SKM-1 treated with dmso at 0.1 percent for 144 hours (cell line): ENCODE data around the gene CCDC201.
A peak's percentile ranks its signal among the peaks of the same experiment; 100 is the strongest.

Experiments used
- DNase-seq: peaks from one replicate; lab custom pipeline; 2025; ENCODE audit not compliant: unreplicated experiment; lab: John Stamatoyannopoulos, UW

CCDC201 gene, protein sequence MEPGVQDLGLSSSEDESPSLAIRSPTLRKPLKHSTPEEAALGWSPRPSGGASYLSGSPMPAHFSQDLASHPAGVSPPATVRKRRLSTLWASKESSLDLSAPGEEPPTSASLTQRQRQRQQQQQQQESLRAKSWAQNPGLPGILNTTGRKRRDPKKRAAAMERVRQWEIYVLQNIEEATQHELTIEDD

DNA sequence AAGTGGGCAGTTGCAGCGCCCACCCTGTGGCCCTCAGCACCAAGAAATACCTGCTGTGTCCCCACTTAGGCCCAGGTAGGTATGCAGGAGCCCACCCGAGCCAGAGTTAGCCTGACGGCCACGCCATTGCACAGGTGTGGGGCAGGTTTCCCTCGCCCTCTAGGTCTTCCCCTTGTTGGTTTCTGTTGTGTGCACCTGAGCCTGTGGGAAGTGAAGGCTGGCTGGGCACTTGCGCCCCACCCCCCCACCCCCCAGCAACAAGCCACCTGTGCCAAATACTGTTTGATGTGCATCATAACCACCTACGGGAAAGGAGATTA, at the start of gene CCDC201:
CCDC201 (minus strand) TSS at position 48 of the 320 bp plus-strand sequence. CDS start 75 bp downstream, outside the sequence.
- no peak for DNase-seq

DNA sequence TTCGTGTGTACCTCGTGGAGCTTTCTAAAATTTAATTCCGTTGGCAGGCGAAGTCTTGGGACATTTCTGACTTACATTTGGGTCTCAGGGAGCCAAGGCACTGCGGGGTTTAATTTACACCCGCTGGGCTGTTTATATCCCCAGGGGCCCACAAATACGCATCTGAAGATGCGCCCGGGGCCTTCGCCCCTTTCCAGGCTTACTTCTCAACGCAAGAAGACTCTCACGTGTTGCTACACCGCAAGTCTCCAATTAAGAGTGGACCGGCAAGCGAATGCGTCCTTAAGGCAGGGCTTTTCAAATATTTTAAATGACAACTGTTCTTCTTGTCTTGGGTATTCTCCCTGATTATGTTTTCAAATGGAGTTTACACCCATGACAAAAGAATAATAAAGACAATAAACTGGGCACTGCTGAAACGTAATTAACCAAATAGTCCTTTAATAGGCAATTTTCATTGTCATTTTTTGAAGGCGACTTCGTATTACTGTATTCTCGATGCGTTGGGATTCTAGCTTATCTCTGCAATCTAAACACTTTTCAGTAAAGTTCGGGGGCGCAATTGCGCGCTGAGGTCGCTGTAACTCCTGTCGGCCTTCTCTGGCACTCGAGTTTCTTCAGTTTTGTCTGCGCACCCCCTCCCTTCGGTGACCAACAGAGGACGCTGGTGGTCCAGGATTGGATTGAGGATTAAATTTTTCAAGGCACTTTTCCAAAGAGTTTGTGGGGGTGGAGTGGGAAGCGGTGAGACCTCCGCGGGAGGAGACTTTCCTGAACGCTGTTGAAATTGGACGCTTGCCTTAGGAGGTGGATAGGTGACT, 49.0 kb upstream of the CCDC201 start:
- no peak for DNase-seq

DNA sequence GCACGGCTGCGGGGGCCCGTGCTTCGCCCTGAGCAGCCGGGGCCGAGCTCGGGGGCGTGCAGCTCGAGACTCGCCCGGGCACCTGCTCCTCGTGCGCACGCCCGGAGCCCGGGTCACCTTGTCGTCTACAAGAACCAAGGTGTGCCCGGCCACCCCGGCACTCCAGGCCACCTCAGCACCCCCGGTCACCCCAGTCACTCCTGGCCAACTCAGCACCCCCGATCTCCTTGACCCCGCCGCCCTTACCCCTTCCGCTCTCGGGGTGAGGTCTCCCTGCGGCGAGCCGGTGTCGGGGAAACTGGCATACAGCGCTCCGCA, 48.5 kb upstream of the CCDC201 start:
- no peak for DNase-seq

DNA sequence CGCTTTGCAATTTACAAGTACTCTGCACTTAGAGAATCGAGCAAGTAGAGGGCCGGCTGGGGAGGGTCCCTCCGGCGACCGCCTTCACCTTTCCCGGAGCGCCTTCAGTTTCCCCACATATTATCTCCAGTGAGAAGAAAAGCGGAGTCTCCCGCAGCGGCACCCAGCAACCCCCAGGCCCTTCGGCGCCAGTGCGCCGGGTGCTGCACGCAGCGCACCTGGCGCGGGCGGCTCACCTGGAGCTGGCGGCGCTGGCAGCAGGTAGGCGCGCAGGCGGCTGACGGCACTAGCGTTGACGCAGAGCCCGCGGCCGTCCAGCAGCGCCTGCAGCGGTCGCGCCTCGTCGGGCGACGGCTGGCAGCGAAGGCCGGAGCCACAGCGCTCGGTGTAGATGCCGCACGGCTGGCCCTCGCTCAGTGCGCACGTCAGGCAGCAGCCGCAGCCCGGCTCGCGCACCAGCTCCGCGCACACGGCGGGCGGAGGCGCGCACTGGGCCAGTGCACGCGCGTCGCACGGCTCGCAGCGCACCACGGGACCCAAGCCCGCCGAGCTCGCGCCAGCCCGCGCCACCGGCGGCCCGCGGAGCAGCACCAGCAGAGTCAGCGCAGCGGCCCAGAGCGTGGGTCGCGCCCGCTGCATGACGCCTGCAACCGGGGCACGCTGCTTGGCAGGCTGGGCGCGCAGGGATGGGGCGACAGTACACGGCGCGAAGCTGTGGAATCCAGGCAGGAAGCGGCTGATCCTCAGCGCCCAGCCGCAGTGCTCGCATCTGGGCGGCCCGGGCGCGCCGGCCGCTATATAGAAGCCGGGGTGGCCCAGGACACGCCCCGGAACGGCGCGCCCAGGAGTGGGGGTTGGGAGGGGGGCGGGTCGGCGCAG, 47.9 kb upstream of the CCDC201 start, which contains the start of gene IGFBP3:
IGFBP3 (minus strand) TSS at position 771 of the 879 bp plus-strand sequence; CDS start at position 639, 132 bp downstream.
- no peak for DNase-seq

DNA sequence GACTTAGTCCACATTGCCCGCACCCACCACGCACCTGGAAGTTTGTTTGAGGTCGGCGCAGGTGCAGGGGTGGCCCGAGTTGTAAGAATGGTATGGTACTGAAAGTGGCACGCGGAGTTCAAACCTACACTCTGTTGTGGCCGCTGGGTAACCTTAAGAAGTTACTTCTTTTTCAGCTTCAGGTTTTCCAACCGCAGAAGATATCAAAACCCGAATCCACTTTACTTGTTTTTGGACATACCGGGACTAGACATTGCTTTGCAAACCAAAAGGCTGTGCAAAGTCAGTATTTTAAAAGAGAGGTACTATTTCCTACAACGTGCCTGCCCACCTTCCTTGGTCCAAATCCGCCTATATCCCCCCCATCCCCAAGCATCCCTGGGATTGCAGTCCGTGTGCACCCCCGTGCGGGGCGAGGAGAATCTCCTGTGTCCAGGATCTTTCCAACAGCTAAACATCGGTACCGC, 47.1 kb upstream of the CCDC201 start:
- DNase-seq, result no peak

DNA sequence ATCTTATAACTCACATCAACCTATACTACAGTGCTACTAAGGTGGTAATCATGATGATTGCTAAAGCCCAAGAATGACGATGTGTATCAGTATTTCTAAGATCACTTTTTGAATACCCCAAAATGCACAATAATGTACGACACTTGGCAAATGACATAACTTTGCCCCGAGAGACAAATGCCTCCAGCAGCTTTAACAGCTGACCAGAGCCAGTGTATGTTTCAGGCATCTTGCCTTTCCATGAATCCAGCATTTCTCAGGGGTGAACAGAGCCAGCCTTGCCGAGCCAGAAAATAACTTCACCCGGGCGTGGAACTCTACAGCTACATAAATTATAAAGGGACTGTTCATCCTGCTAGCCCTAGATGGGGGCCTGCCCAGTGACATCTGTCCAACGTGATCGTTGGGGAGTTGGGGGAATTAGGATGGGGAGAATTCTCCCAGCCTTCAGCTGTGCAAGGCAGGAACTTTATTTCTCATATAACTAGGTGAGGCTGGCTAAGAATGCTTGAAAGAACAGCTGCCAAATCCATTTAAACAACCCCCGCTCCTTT, 46.4 kb upstream of the CCDC201 start:
- no peak for DNase-seq

DNA sequence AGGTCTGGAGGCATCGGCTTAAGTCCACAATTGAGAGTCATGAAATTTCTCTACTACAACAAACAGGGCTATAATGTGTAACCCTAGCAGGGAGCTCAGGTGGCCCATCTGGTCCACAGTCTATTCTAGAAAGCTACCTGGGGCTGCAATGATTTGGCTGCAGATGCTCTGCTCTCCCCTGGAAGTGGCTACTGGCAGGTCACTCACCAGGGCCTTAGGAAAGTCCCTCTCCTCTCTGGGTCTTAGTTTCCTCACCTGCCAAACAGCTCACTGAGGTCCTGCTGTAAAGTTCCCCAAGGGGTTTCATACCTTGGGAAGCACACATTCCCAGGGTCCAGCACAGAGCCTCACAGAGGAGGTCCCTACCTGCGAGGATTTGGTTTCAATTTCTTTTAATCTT, 45.7 kb upstream of the CCDC201 start:
- no peak for DNase-seq

DNA sequence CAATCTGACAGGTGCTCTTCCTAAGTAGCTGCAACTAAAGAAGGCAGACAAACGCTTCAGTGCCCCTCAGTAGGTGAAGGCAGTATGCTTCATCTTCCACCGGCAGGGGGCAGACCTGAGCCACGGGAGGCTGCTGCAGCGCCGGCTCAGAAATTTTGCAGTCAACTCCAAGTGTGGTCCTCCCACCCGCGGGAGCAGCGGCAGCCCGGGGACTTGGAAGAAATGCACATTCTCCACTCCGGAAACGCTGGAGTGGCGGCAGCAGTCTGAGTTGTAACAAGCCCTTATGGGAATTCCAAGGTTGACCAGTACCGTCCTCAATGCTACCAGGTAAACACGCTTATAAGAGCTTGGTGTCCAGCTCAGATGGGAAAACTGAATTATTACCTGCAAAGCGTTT, 44.8 kb upstream of the CCDC201 start:
- DNase-seq, result peak; percentile 55

DNA sequence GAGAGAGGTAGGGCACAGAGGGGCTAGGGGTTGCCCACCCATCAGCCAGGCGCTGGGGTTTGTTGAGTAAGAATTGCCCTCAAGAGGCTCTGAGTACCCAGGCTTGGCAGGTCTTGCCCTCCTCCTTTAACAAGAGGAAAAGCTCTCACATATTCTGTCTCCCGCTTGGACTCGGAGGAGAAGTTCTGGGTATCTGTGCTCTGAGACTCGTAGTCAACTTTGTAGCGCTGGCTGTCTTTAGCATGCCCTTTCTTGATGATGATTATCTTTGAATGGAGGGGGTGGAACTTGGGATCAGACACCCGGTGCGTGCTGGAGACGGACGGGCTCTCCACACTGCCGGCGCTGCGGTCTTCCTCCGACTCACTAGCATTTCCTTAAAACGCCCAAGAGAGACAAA, 44.2 kb upstream of the CCDC201 start:
- no peak for DNase-seq

DNA sequence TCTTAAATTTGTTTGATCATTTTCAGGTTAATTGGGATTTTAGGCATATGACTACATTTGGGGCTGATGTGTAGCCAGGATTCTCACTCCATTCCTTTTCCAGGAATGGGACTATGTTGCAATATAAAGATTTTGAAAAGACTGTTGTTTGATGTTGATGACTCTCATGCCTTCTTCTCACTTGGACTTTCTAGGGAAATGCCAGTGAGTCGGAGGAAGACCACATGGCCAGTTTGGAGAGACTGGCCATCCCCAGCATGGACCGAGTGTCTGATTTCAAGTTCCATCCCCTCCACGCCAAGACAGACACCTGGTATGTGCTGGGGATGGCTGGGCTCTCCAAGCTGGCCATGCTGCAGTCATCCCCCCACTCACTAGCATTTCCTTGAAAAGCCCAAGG, 42.7 kb upstream of the CCDC201 start:
- DNase-seq, result no peak

DNA sequence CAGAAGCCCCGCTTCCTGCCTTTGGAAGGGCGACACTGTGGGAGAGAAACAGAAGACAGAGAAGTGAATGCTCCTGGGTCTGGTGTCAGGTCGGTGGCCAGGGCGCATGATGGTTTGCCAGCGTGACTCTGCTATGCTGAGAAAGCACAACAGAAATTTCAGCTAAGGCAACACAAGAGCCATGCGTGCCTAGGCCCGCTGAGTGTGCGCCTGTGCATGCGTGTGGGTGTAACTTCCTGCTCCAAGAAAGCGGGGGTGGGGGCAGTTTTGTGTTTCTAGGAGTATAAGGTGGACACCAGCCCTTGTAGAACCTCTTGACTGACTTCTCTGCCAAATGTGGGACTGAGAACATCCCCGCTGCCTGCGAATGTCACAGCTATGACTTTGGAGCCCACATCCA, 42.0 kb upstream of the CCDC201 start:
- no peak for DNase-seq

DNA sequence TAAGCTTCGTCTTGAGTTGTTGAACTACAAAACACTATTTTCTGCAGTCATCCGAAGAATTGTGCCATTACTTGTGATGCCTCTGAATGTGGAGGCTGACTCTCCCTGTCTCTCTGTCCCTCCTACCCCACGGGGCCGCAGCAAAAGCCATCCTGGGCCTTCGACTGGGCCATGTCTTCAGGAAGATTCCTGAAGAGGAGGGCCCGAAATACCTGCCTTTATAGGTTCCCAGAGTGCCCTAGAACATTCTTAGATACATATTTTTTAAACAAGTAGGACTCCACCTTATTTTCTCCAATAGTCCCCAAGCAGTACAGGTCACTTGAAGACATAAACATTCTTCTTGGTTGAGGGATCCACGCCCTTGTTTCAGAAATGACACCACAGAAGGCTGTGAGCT, 40.1 kb upstream of the CCDC201 start:
- no peak for DNase-seq

DNA sequence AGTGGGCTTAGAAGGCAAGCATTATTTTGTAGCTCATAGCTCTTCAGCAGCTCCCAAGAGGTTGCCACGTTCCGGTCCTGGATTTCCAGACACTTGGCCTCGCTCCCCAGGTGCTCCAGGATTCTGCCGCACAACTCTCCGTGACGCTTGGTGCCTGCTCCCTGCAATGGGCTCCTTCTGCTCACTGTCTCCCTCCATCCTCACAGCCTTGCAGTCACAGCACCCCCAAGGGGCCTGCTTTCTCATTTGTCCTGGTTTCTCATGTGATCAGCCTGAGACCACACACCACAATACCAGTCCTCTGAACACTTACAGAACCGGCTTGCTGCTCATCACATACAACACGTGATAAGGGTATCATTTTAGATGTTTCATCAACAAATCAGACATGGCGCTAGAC, 38.4 kb upstream of the CCDC201 start:
- DNase-seq, result no peak

DNA sequence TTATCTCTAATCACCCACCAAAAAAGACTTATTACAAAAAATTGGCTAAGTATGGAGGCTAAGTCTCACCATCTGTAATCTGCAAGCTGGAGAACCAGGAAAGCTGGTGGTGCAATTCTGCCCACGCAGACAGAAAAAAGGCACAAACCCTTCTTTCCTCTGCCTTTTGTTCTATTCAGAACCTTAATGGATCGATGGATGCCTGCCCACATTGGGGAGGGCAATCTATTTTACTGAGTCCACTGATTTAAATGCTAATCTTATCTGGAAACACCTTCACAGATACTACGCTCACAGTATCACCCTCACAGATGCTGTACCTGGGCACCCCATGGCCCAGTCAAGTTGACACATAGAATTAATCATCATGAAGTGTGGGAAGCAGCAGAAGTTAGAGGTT, 38.0 kb upstream of the CCDC201 start:
- DNase-seq, result no peak

DNA sequence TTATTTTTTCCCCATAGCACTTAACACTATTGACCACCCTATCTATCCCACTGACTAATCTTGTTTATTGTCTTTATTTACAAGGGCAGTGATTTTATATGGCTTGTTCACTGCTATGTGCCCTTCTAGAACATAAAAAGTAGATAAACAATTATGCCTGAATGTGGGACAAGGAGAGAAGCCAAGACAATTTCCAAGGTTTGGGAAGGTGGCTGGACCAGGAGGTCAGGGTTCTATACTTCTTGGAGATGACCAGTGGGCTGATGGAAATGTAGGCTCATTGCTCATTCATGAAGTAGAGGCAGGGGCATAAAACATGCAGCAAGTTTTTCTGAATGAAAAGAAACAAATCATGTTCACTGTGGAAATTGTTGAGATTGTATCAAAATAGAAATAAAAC, 36.7 kb upstream of the CCDC201 start:
- no peak for DNase-seq

DNA sequence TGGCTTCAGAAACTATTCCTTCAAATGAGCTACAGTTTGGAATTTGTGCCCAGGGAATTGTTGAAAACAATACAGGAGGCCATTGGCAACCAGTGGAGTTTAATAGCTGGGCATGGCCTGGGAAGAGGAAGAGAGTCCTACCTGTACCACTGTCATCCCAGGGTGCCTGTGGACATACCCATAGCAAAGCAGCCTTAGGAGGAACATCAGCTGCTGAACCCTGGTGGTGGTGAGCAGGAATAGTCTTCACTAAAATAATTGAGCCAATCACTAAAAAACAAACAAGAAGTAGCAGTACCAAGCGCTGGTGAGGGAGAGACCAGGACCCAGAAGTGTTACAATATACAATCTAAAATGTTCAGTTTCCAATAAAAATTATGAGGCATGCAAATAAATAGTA, 29.9 kb upstream of the CCDC201 start:
- no peak for DNase-seq

DNA sequence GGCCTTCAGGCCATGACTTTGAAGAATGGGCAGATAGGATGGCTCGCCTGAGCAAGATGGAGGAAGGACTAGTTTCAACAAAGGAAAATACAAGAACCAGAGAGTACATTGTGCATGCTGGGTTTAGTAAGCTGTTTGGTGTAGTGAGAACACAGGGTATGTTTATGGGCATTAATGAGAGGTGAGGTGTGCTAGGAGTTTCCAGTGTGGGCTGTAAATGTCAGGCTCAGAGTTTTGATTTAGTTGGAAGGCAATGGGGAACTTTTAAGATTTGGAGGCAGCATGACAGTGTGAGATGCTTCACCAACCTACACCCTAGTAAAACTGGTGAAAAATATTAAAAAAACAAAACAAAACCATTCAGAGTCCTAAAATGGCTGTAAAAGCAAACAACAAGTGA, 28.7 kb upstream of the CCDC201 start:
- DNase-seq, result no peak

DNA sequence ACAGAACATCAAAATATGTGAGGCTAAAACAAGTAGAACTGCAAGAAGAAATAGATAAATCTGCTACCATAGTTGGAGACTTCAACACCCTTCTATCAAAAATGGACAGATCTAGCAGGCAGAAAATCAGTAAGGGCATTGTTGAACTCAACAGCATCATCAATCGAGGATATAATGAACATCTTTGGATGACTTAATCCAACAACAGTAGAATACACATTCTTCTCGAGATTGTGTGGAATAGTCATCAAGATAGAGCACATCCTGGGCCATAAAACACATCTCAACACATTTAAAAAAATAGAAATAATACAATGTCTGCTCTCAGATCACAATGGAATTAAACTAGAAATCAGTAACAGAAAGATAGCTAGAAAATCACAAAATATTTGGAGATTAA, 25.3 kb upstream of the CCDC201 start:
- no peak for DNase-seq

DNA sequence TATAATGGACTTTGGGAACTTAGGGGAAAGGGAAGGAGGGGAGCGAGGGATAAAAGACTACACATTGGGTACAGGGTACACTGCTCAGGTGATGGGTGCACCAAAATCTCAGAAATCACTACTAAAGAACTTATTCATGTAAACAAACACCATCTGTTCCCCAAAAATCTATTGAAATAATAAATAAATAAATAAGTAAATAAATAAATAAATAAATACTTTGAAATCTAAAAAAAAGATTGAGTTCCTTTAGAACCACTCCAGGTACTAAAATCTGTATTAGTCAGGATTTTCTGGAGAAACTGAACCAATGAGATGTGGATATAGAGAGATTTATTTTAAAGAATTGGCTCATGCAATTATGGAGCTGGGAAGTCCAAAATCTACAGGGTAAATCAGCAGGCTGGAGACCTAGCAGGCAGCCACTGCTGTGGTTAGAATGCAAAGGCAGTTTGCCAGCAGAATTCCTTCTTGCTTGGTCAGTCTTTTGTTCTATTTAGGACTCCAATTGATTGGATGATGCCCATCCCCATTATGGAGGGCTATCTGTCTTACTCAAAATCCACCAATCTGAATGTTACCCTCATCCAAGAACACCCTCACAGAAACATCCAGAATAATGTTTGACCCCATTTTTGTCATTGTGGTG, 24.3 kb upstream of the CCDC201 start:
- no peak for DNase-seq

DNA sequence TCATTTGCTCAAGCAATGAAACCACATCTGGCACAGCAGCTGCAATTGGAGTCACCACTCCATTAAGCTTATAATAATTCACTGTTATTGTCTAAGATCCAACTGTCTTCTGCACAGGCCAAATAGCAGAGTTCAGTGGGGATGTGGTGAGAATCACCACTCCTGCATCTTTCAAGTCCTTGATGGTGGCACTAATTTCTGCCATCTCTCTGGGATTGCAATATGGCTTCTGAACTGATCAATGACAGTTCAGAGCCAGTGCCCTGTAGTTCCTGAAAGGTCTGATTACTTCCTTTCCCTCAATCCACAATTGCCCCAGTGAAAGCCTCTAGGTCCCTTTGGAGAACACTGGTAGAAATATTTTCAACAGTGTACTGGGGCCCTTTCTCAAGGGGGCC, 21.8 kb upstream of the CCDC201 start:
- no peak for DNase-seq

DNA sequence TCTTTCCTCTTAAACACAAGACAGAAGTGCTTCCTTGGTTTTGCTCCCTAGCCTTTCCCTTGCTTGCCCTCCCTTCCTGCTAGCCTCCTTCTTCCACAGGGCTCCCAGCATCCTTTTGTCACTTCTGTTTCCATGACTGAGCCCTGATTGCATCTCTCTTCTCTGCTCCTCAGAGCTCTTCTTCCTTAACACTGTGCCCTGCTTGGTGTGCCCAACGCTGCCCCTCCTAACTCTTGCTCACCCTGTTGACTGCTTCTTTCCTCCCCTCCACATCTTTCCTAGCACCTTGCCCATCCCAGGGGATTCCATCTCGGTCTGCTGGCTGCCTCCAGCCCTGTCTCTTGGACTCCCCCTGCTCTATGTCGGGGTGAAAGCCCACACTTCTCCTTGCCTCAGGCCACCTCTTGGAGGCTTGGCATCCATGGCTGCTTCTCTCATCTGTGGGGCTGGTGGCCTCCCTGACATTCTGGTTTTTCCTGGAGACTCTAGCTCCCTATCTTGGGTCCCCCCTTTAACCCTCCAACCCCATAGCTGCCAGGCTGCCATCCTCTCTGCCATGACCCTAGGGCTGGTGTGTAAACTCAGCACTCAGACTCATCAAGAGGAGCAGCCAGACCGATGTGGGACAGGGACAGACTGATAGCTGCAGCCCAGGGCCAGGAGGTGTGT, 21.2 kb upstream of the CCDC201 start:
- DNase-seq, result no peak
